Measurements from ENCODE around the gene DLEU7. TPM values are rescaled to one million over a fixed set of nuclear protein-coding genes. Genes with fewer than 3 reads are reported as not detected.

Gene DLEU7
- total RNA-seq, 4 donors from 2014 or later: 0.24 TPM; not detected in 3

DNA sequence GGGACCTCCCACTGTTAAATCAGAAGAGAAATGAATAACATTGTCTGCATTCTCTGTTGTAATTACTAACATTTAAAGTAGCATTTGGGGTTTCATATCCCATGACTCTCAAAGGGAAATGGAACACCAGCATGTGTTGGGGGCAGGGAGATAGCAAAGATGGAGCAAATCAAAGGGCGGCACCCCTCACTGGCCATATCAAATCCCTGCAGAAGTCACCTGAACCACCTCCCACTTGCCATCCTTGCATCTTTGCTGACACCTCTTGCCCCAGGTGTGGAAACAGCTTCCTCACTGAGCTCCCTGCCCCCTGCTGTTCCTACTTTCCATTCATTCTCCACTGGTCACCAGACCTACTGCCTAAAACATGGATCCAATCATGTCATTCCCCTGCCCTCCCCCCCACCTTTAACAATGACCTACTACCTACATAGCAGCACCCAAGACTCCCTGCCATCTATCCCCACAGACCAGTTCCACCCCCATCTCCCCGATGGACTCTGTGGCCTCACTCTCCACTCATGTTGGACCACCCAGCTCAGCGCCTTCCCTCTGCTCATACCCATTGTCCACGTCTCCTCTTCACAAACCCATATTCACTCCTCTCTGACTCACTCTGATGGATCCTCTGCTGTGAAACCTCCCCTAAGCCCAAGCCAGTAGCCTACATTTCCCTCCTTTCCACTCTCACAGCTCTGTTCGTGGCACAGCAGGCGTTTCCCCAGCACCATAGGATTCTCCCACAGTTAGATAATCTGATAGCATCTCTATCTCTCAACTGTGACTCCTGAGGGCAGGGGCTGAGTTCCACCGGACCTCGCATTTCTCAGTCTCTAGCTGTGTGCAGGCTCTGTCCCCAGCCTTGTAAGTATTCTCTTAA, 55.9 kb downstream of the DLEU7 start:
- H3K9me3 ChIP-seq: no peaks in the 10 kb centered on the region
- H3K27ac ChIP-seq: no peak overlapping the region
- ATAC-seq: no peak
- no peaks in the 10 kb centered on the region for H3K36me3 ChIP-seq
- no peak for DNase-seq
- no peak for TF ChIP-seq POLR2A (IDR thresholded peaks at IDR 0.05)
- TF ChIP-seq, protein P1, sequence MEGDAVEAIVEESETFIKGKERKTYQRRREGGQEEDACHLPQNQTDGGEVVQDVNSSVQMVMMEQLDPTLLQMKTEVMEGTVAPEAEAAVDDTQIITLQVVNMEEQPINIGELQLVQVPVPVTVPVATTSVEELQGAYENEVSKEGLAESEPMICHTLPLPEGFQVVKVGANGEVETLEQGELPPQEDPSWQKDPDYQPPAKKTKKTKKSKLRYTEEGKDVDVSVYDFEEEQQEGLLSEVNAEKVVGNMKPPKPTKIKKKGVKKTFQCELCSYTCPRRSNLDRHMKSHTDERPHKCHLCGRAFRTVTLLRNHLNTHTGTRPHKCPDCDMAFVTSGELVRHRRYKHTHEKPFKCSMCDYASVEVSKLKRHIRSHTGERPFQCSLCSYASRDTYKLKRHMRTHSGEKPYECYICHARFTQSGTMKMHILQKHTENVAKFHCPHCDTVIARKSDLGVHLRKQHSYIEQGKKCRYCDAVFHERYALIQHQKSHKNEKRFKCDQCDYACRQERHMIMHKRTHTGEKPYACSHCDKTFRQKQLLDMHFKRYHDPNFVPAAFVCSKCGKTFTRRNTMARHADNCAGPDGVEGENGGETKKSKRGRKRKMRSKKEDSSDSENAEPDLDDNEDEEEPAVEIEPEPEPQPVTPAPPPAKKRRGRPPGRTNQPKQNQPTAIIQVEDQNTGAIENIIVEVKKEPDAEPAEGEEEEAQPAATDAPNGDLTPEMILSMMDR (IDR thresholded peaks at IDR 0.05 in 4 of 5, conservative IDR thresholded peaks at IDR 0.05 in 1 of 5): no peak
- H3K27me3 ChIP-seq: no peaks in the 10 kb centered on the region
- in situ Hi-C loops (cut with MboI; ENCODE audit: low sequenced_read_pairs in 4 of 4): no loop called here
- no peaks in the 10 kb centered on the region for H3K4me1 ChIP-seq
- H3K4me3 ChIP-seq: no peak overlapping the region
- intact Hi-C loops (cut with DNase I; ENCODE audit: low total_unique reads): no loop called here

DNA sequence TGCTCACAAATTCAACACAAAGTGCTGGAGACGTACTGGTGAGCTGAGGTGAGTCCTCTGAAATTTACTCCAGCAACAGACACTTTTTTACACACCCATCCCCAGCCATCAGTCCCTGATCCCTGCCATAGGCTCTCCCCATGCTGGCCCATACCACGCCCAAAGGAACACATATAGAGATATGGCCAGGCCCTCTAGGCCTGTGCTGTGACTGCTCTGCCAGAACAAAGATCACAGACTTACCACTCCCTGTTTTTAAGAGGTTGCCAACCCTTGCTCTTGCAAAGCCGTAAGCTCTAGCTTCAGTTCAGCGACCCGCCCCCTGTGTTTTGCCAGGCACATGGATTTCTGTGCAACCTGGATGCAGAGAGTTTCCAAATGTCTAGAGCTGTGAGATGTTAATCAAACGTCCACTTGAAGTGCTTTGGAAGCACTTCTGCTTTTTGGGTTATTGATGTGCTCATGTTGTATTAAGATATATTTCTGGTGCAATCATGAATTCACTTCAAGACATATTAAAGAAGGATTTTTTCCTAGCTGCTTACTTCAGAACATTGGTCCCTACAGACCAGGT, 59.7 kb downstream of the DLEU7 start:
- in situ Hi-C loops (cut with MboI; ENCODE audit: low sequenced_read_pairs in 4 of 4): no loop called here
- ATAC-seq (no peak), DNase-seq (no peak)
- intact Hi-C loops (cut with DNase I; ENCODE audit: low total_unique reads): no loop called here
- Histone ChIP-seq H3K4me3 (no peak overlapping the region), H3K9me3 (no peaks in the 10 kb centered on the region), H3K4me1 (no peaks in the 10 kb centered on the region), H3K27me3 (no peaks in the 10 kb centered on the region), H3K36me3 (no peaks in the 10 kb centered on the region), H3K27ac (no peak overlapping the region)
- TF ChIP-seq POLR2A (IDR thresholded peaks at IDR 0.05): no peak
- TF ChIP-seq, protein P1 (IDR thresholded peaks at IDR 0.05 in 4 of 5, conservative IDR thresholded peaks at IDR 0.05 in 1 of 5): no peak

DNA sequence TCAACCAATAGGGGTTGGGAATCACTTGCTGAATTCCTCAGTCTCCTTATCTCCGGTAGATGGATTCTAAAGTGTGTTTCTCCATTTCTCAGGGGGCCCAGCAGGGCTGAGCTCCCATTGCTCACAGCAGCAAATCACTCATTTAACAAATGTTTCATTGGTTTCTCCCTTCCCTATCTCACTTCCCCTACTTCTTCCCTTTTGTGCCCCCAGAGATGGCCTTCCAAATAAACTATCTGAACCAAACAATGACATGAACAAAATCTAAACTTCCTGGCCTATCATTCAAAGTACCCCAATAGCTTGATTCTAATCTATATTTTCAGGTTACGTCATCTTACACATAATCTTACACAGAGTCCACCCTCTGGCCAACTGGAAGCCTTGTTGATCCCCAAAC, 60.4 kb downstream of the DLEU7 start:
- Histone ChIP-seq H3K4me1 (no peaks in the 10 kb centered on the region), H3K27ac (no peak overlapping the region), H3K27me3 (peaks cover 0 to 2% (median 0%) of the 10 kb centered on the region in 3 donors), H3K4me3 (no peak overlapping the region), H3K9me3 (no peaks in the 10 kb centered on the region), H3K36me3 (no peaks in the 10 kb centered on the region)
- in situ Hi-C loops (cut with MboI; ENCODE audit: low sequenced_read_pairs in 4 of 4): no loop called here
- no peak for DNase-seq
- no peak for ATAC-seq
- intact Hi-C loops (cut with DNase I; ENCODE audit: low total_unique reads): no loop called here
- TF ChIP-seq, protein P1 (IDR thresholded peaks at IDR 0.05 in 4 of 5, conservative IDR thresholded peaks at IDR 0.05 in 1 of 5): no peak
- TF ChIP-seq POLR2A (IDR thresholded peaks at IDR 0.05): no peak

DNA sequence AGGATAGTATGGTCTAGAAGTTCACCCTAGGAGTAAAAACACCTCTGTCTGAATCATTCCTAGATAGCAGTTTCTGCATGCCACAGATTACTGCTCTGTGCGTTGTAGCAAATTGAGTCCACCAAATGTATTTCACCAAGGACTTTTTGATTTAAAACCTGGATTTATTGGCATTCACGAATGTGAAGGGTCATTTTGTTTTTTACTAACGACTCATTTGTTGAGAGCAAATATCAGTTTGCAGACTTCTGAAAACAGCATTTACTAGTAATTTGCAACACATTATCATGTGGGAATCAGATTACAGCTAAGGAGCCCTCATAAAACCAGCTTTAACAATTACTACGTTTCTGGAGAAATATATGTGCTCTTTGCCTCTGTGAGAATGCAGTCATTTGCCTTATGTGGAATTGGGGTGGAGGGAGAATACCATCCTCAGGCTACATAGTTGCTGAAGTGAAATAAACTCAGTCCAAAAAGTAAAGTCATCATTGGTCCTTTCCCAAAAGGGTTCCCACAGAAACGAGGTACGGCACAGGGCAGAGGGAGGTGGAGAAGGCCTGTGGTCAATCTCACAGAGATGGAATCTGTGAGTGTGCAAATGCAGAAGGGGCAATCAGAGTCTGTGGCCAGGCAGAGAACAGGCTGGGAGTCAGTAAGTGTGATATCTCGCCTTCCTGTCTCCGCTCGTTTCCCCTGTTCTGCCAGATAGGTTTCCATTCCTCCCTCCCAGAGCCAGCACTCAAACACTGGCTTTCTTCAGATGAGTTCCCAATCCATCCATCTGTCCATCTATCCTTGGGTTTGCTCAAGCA, 63.1 kb downstream of the DLEU7 start:
- ATAC-seq (no peak), DNase-seq (no peak)
- no peaks in the 10 kb centered on the region for H3K36me3 ChIP-seq
- H3K4me3 ChIP-seq: no peak overlapping the region
- H3K27ac ChIP-seq: no peak overlapping the region
- intact Hi-C loops (cut with DNase I; ENCODE audit: low total_unique reads): no loop called here
- H3K9me3 ChIP-seq: no peaks in the 10 kb centered on the region
- TF ChIP-seq POLR2A (IDR thresholded peaks at IDR 0.05): no peak
- TF ChIP-seq, protein P1 (IDR thresholded peaks at IDR 0.05 in 4 of 5, conservative IDR thresholded peaks at IDR 0.05 in 1 of 5): no peak
- H3K4me1 ChIP-seq: no peaks in the 10 kb centered on the region
- peaks cover 0 to 2% (median 0%) of the 10 kb centered on the region in 3 donors for H3K27me3 ChIP-seq
- in situ Hi-C loops (cut with MboI; ENCODE audit: low sequenced_read_pairs in 4 of 4): no loop called here
